Endothelial cell of umbilical vein (primary cell): ENCODE results near the gene PPM1H. TPM values are rescaled to one million over a fixed set of nuclear protein-coding genes. Genes with fewer than 3 reads are reported as not detected.
A peak's percentile ranks its signal among the peaks of the same experiment; 100 is the strongest.

Experiments used
- BruUV-seq: library from RNA; stranded (reverse); fragments of 400-500 nt; replicated peaks from 2 replicates; lab custom pipeline; 2021; lab: Mats Ljungman, UMichigan
- CTCF ChIA-PET: fragments of 300-600, 350-600 bp; sonication (Branson Sonifier 250); formaldehyde crosslinking; loops from one replicate; lab custom pipeline; 2021; ENCODE audit warnings: antibody characterized with exemption, inconsistent platforms; lab: Charles Lee
- POLR2A ChIA-PET: fragments of 300-600, 350-600 bp; sonication (Branson Sonifier 250); formaldehyde crosslinking; loops from one replicate; lab custom pipeline; 2021; ENCODE audit warnings: antibody characterized with exemption, inconsistent platforms; lab: Charles Lee
- DNase-seq: peaks from one replicate; pipeline ENCODE4 v3.0.0-alpha.2; 2011; ENCODE audit warnings: low read depth, low spot score
- FAIRE-seq: peaks from 2 replicates; lab custom pipeline; 2011; peaks lifted over from hg19 to GRCh38; lab: Jason Lieb, UNC
- H2AFZ ChIP-seq: 2 replicates; pipeline ENCODE4 v1.6.0; 2012; ENCODE audit warnings: low read depth, low read length, control low read depth, inconsistent platforms
- H3K27ac ChIP-seq: 2 replicates; pipeline ENCODE4 v1.5.1; 2011; ENCODE audit warnings: low read depth, mild to moderate bottlenecking, control low read depth, low read length, moderate library complexity; ENCODE audit not compliant: insufficient read depth
- H3K27me3 ChIP-seq, 2 experiments: 2 replicates each; pipeline versions ENCODE4 v1.6.0 to v1.6.1; 2011; ENCODE audit warnings: low read length in 2 of 2, mixed read lengths in 1 of 2; ENCODE audit not compliant: control insufficient read depth in 2 of 2, insufficient read depth in 2 of 2
- H3K36me3 ChIP-seq, 2 experiments: 2 replicates in 1 of 2; 3 replicates in 1 of 2; pipeline ENCODE4 v1.5.1; 2011; ENCODE audit warnings: low read length in 2 of 2, mild to moderate bottlenecking in 1 of 2, moderate library complexity in 1 of 2; ENCODE audit not compliant: control insufficient read depth in 2 of 2, insufficient read depth in 2 of 2; ENCODE audit errors: extremely low read depth in 1 of 2
- H3K4me1 ChIP-seq: 3 replicates; pipeline ENCODE4 v1.5.1; 2011; ENCODE audit warnings: mild to moderate bottlenecking, low read length; ENCODE audit not compliant: control insufficient read depth, insufficient read depth; ENCODE audit errors: extremely low read depth
- H3K4me2 ChIP-seq: 2 replicates; pipeline ENCODE4 v1.6.1; 2011; ENCODE audit warnings: low read length, control low read depth, mixed read lengths; ENCODE audit not compliant: insufficient read depth
- H3K4me3 ChIP-seq, 3 experiments: fragments of 200-600 bp in 1 of 3; sonication (generic), shearing (Covaris generic) in 1 of 3; replicated peaks in 1 of 3; 2 replicates each; pipeline ENCODE4 v1.5.1; 2011 to 2016; ENCODE audit warnings: control low read depth in 3 of 3, low read length in 3 of 3, mild to moderate bottlenecking in 2 of 3, inconsistent platforms in 1 of 3, low read depth in 1 of 3, moderate library complexity in 1 of 3; ENCODE audit not compliant: insufficient read depth in 1 of 3
- H3K79me2 ChIP-seq: 2 replicates; pipeline ENCODE4 v1.6.0; 2012; ENCODE audit warnings: low read length, inconsistent platforms; ENCODE audit not compliant: control insufficient read depth, insufficient read depth
- H3K9ac ChIP-seq: replicated peaks from 2 replicates; pipeline ENCODE3; 2011; ENCODE audit warnings: low read length, control low read depth; ENCODE audit not compliant: insufficient read depth; ENCODE audit errors: extremely low read depth
- H3K9me1 ChIP-seq: replicated peaks from 3 replicates; pipeline ENCODE4 v1.6.0; 2011; ENCODE audit warnings: mild to moderate bottlenecking, low read length; ENCODE audit not compliant: control insufficient read depth, insufficient read depth; ENCODE audit errors: extremely low read depth
- H3K9me3 ChIP-seq: replicated peaks from 2 replicates; pipeline ENCODE4 v1.5.1; 2012; ENCODE audit warnings: low read length, inconsistent platforms; ENCODE audit not compliant: control insufficient read depth, insufficient read depth
- H4K20me1 ChIP-seq: replicated peaks from 2 replicates; pipeline ENCODE3; 2011; ENCODE audit warnings: mild to moderate bottlenecking, low read length; ENCODE audit not compliant: control insufficient read depth, insufficient read depth; ENCODE audit errors: extremely low read depth
- EZH2 ChIP-seq: IDR thresholded peaks from 2 replicates; pipeline ENCODE4 v1.6.1; 2012; ENCODE audit warnings: borderline replicate concordance, low read depth, mild to moderate bottlenecking, moderate library complexity, low read length, inconsistent platforms; ENCODE audit not compliant: severe bottlenecking
- FOS ChIP-seq: IDR thresholded peaks from 2 replicates; pipeline ENCODE4 v1.6.1; 2011; ENCODE audit warnings: mild to moderate bottlenecking, low read length, moderate library complexity, borderline replicate concordance; ENCODE audit not compliant: insufficient read depth
- GATA2 ChIP-seq: IDR thresholded peaks from 2 replicates; pipeline ENCODE4 v1.7.0; 2011; ENCODE audit warnings: low read depth, mild to moderate bottlenecking, moderate library complexity, mixed read lengths, low read length; ENCODE audit not compliant: insufficient read length, insufficient read depth
- JUN ChIP-seq: IDR thresholded peaks from 2 replicates; pipeline ENCODE4 v1.6.1; 2011; ENCODE audit warnings: borderline replicate concordance, low read depth; ENCODE audit not compliant: insufficient read length, insufficient read depth
- MYC ChIP-seq: IDR thresholded peaks from one replicate; pipeline ENCODE4 v1.6.1; 2011; ENCODE audit warnings: mild to moderate bottlenecking, low read depth, low read length
- POLR2A ChIP-seq: IDR thresholded peaks from 2 replicates; pipeline ENCODE4 v1.6.1; 2012; ENCODE audit warnings: low read depth, mild to moderate bottlenecking, control low read depth, low read length
- POLR2AphosphoS5 ChIP-seq: IDR thresholded peaks from 2 replicates; pipeline ENCODE4 v1.6.1; 2012; ENCODE audit warnings: low read depth, mild to moderate bottlenecking, control low read depth, low read length, moderate library complexity; ENCODE audit not compliant: insufficient read depth
- dilution Hi-C: fragments of 300-500 bp; cut with MboI; formaldehyde crosslinking; loops from one replicate; pipeline ENCODE4 v1.15.0; 2019; ENCODE audit warnings: low sequenced_read_pairs; ENCODE audit not compliant: extremely low pct_ligation_motif_present
- intact Hi-C: fragments of 100-400 bp; cut with micrococcal nuclease; formaldehyde crosslinking; loops from one replicate; pipeline ENCODE4 v1.10.0; 2022
- microRNA counts: library from miRNA; unstranded; fragments of <30 nt; microRNA quantifications from one replicate; lab custom pipeline; 2016
- microRNA-seq: library from miRNA; unstranded; fragments of <30 nt; microRNA quantifications from one replicate; pipeline ENCODE4 v1.2.0, GENCODE V29; 2021; ENCODE audit warnings: borderline number of aligned reads, borderline replicate concordance
- polyA plus RNA-seq, 4 experiments: library from polyadenylated mRNA; depleted of rRNA in 3 of 4; stranded (reverse) in 3 of 4; unstranded in 1 of 4; fragments of >200 nt; gene quantifications; 2 replicates each; pipeline versions ENCODE4 v1.2.1 to v1.2.3, GENCODE V29; 2011 to 2012; ENCODE audit warnings: missing spikeins in 1 of 4
- small RNA-seq: library from RNA; depleted of rRNA; stranded (forward); fragments of <200 nt; gene quantifications from one replicate; pipeline ENCODE3, GENCODE V24; 2012; ENCODE audit warnings: low replicate concordance, low read depth; ENCODE audit not compliant: insufficient read depth, insufficient read length
- total RNA-seq: library from RNA; stranded (reverse); gene quantifications from 2 replicates; pipeline ENCODE4 v1.2.3, GENCODE V29; 2021
- TF ChIP-seq, protein P1 (sequence below): IDR thresholded peaks from 2 replicates; pipeline ENCODE4 v1.6.1; 2011; ENCODE audit not compliant: insufficient read depth, insufficient read length
- TF ChIP-seq, protein P2 (sequence below), 2 donors: IDR thresholded peaks; 1 replicate in 1 of 2; 2 replicates in 1 of 2; pipeline ENCODE4 v1.5.1; 2011; ENCODE audit warnings: low read length in 2 of 2, mild to moderate bottlenecking in 2 of 2, moderate library complexity in 2 of 2, control low read depth in 1 of 2, inconsistent platforms in 1 of 2, low read depth in 1 of 2; ENCODE audit not compliant: insufficient read depth in 1 of 2; ENCODE audit errors: extremely low read depth in 1 of 2

Gene PPM1H
- total and polyA plus RNA-seq, 2 donors (not counting 3 experiments of a cell fraction or from before 2014, with no cell fraction given), result 1.0 to 7.2 TPM

DNA sequence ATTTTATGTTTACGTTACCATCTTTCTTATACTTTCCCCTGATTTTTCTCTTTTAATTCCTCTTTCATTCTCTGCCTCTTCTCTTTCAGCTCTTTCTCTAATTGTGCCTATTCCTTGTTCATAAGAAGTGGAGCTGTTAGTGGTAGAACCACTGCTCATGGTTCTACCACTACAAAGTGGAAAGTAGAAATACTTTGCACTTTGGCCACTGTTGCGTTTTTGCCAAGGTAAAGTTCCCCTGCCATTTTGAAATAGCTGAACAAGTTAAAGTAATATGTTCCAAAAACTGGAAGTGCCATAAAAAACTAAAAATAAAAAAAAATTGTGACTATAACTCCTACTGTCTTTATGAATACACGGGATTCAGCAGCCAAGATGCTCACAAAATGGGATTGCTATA, 337.7 kb downstream of the PPM1H start:
- intact Hi-C loops, result no loop called here
- FAIRE-seq (no peak), DNase-seq (no peak)
- Histone ChIP-seq H3K9ac (no peak overlapping the region), H3K4me1 (peaks cover 5% of the 10 kb centered on the region), H3K4me3 (no peak overlapping the region), H3K27ac (no peak overlapping the region), H4K20me1 (no peaks in the 10 kb centered on the region), H2AFZ (no peak overlapping the region), H3K27me3 (no peaks in the 10 kb centered on the region), H3K36me3 (peaks cover 2 to 3% of the 10 kb centered on the region in 2 experiments), H3K79me2 (no peaks in the 10 kb centered on the region), H3K9me1 (no peaks in the 10 kb centered on the region), H3K9me3 (no peaks in the 10 kb centered on the region), H3K4me2 (no peak overlapping the region)
- dilution Hi-C loops, result no loop called here
- TF ChIP-seq FOS (no peak), EZH2 (no peak), POLR2AphosphoS5 (no peak), JUN (no peak), GATA2 (no peak), MYC (no peak), POLR2A (no peak)
- TF ChIP-seq, protein P1, sequence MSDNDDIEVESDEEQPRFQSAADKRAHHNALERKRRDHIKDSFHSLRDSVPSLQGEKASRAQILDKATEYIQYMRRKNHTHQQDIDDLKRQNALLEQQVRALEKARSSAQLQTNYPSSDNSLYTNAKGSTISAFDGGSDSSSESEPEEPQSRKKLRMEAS, result no peak
- TF ChIP-seq, protein P2, sequence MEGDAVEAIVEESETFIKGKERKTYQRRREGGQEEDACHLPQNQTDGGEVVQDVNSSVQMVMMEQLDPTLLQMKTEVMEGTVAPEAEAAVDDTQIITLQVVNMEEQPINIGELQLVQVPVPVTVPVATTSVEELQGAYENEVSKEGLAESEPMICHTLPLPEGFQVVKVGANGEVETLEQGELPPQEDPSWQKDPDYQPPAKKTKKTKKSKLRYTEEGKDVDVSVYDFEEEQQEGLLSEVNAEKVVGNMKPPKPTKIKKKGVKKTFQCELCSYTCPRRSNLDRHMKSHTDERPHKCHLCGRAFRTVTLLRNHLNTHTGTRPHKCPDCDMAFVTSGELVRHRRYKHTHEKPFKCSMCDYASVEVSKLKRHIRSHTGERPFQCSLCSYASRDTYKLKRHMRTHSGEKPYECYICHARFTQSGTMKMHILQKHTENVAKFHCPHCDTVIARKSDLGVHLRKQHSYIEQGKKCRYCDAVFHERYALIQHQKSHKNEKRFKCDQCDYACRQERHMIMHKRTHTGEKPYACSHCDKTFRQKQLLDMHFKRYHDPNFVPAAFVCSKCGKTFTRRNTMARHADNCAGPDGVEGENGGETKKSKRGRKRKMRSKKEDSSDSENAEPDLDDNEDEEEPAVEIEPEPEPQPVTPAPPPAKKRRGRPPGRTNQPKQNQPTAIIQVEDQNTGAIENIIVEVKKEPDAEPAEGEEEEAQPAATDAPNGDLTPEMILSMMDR (IDR thresholded peaks at IDR 0.05; ENCODE audit: extremely low read depth in 1 of 2, insufficient read depth in 1 of 2, low read depth in 1 of 2, low read length in 2 of 2), result no peak
- BruUV-seq, result no TSS peak
- POLR2A ChIA-PET, result no interaction called here
- CTCF ChIA-PET, result interaction anchor here (3.7 kb wide), 1 partner anchor 15 kb away, joined by 16 read pairs; no protein-coding TSS in a partner anchor

MicroRNAs encoded within 50 kb of the gene (microRNA counts, 767-probe panel; counts per million panel counts)
- microRNA hsa-let-7i-5p (lab: Ali Mortazavi, UCI), result 20,005 counts per million, percentile 99 among the panel's probes with 10 or more counts

Small RNAs within 50 kb of the gene (microRNA-seq; reads per million reads assigned to microRNA genes)
- gene MIRLET7I, result 61,783 reads per million, percentile 99 among the genes with 10 or more reads in this experiment

Small RNAs within 50 kb of the gene (small RNA-seq; reads per million reads assigned to genes)
- gene MIRLET7I (4,040 reads per million, percentile 100 among the genes with 10 or more reads in this experiment), gene RF00019 (not detected), gene RNU1-83P (1.1 reads per million)

Other genes starting within 250 kb of the PPM1H start
- gene AVPR1A, start 216.1 kb upstream of the PPM1H start, total RNA-seq, result not detected in 2 replicates
- not detected in 2 replicates for gene AVPR1A, start 216.1 kb upstream of the PPM1H start, polyA plus RNA-seq